Thyroid gland (tissue), 4 donors: ENCODE measurements around the gene BCKDK. TPM values are rescaled to one million over a fixed set of nuclear protein-coding genes. Genes with fewer than 3 reads are reported as not detected.

Experiments used
- DNase-seq, 2 donors: peaks; one replicate each; pipeline ENCODE4 v3.0.0-alpha.2; 2019
- H3K27ac ChIP-seq, 3 donors: fragments of 200-600 bp; sonication (generic); 1 replicate in 2 of 3; 2 replicates in 1 of 3; pipeline ENCODE4 v1.5.1; 2016 to 2019; ENCODE audit warnings: mild to moderate bottlenecking in 1 of 3, moderate library complexity in 1 of 3
- H3K27me3 ChIP-seq: fragments of 200-600 bp; sonication (generic); one replicate; pipeline ENCODE4 v1.5.1; 2019
- H3K36me3 ChIP-seq, 2 donors: fragments of 200-600 bp; sonication (generic); one replicate each; pipeline ENCODE4 v1.5.1; 2016 to 2019
- H3K4me1 ChIP-seq, 2 donors: fragments of 200-600 bp; sonication (generic); one replicate each; pipeline ENCODE4 v1.5.1; 2017 to 2019
- H3K4me3 ChIP-seq, 3 donors: fragments of 200-600 bp; sonication (generic); replicated peaks in 1 of 3; 1 replicate in 2 of 3; 2 replicates in 1 of 3; pipeline ENCODE4 v1.5.1; 2016; ENCODE audit warnings: mild to moderate bottlenecking in 1 of 3
- H3K9me3 ChIP-seq: fragments of 200-600 bp; sonication (generic); one replicate; pipeline ENCODE4 v1.5.1; 2017
- CTCF ChIP-seq, 6 experiments: fragments of 200-600 bp in 3 of 6; fragments of 450-650 bp in 3 of 6; sonication (generic) in 3 of 6; IDR thresholded peaks; one replicate each; pipeline ENCODE4 v1.5.1; 2016 to 2019; ENCODE audit warnings: antibody characterized with exemption in 6 of 6, mild to moderate bottlenecking in 2 of 6, inconsistent platforms in 1 of 6, moderate library complexity in 1 of 6
- POLR2A ChIP-seq, 2 donors: fragments of 450-650 bp; IDR thresholded peaks; one replicate each; pipeline ENCODE4 v1.6.1; 2017; ENCODE audit warnings: antibody characterized with exemption in 2 of 2, mild to moderate bottlenecking in 2 of 2, moderate library complexity in 1 of 2
- WGBS, 2 donors: methylation state at CpG; one replicate each; pipeline ENCODE4 v1.1.5; 2017; 5-methylcytosine and 5-hydroxymethylcytosine counted together
- intact Hi-C: fragments of 100-400 bp; cut with DNase I; formaldehyde crosslinking; loops from one replicate; pipeline ENCODE4 v1.15.1; 2023
- total RNA-seq, 4 donors: library from RNA; depleted of rRNA; stranded (reverse); fragments of >200 nt; gene quantifications; one replicate each; pipeline ENCODE4 v1.2.3, GENCODE V29; 2016

BCKDK gene
- total RNA-seq, 4 donors from 2014 or later, result 30.1 to 52.0 (median 40.5) TPM

DNA sequence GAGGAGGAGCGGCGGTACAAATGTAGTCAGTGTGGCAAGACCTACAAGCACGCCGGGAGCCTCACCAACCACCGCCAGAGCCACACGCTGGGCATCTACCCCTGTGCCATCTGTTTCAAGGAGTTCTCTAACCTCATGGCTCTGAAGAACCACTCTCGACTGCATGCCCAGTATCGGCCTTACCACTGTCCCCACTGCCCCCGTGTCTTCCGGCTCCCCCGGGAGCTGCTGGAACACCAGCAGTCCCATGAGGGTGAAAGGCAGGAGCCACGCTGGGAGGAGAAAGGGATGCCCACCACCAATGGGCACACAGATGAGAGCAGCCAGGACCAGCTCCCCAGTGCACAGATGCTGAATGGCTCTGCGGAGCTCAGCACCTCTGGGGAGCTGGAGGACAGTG lies 31.2 kb upstream of the BCKDK start:
- TF ChIP-seq POLR2A (IDR thresholded peaks at IDR 0.05) (no peak), CTCF (IDR thresholded peaks at IDR 0.05) (no peak)
- intact Hi-C loops, result no loop called here

GRCh38 chr16:31077592-31078396 lies 30.4 kb upstream of the BCKDK start:
- TF ChIP-seq CTCF (IDR thresholded peaks at IDR 0.05) (no peak), POLR2A (IDR thresholded peaks at IDR 0.05) (no peak)
- WGBS, 2 donors, result 95 to 98% methylated on average over 29 of the region's 30 CpGs
- Histone ChIP-seq H3K4me3 (no peak overlapping the region), H3K4me1 (peaks cover 10 to 12% of the 10 kb centered on the region in 2 donors), H3K27ac (no peak overlapping the region), H3K9me3 (no peaks in the 10 kb centered on the region), H3K27me3 (no peaks in the 10 kb centered on the region), H3K36me3 (peaks cover 48 to 49% of the 10 kb centered on the region in 2 donors)
- intact Hi-C loops, result no loop called here
- no peak for DNase-seq

More for the DNA sequence above, 31.2 kb upstream of the BCKDK start:
- peaks cover 18 to 20% of the 10 kb centered on the region in 2 donors for H3K4me1 ChIP-seq
- H3K4me3 ChIP-seq, result no peak overlapping the region
- 97 to 100% methylated on average over 5 to 6 of the region's 13 CpGs for WGBS, 2 donors
- no peak for DNase-seq
- H3K27ac ChIP-seq, result no peak overlapping the region
- H3K36me3 ChIP-seq, result peaks cover 45 to 49% of the 10 kb centered on the region in 2 donors
- no peaks in the 10 kb centered on the region for H3K9me3 ChIP-seq
- no peaks in the 10 kb centered on the region for H3K27me3 ChIP-seq

DNA sequence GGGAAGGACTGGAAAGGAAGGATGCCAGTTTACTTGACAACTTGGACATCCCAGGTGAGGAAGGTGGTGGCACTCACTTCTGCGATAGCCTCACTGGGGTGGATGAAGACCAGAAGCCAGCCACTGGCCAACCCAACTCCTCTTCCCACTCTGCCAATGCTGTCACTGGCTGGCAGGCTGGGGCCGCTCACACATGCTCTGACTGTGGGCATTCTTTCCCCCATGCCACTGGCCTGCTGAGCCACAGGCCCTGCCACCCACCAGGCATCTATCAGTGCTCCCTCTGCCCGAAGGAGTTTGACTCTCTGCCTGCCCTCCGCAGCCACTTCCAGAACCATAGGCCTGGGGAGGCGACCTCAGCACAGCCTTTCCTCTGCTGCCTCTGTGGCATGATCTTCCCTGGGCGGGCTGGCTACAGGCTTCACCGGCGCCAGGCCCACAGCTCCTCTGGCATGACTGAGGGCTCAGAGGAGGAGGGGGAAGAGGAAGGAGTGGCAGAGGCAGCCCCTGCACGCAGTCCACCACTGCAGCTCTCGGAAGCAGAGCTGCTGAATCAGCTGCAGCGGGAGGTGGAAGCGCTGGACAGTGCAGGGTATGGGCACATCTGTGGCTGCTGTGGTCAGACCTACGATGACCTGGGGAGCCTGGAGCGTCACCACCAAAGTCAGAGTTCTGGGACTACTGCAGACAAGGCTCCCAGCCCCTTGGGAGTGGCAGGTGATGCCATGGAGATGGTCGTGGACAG lies 29.4 kb upstream of the BCKDK start:
- H3K27ac ChIP-seq, result no peak overlapping the region
- peaks cover 48 to 49% of the 10 kb centered on the region in 2 donors for H3K36me3 ChIP-seq
- DNase-seq, result no peak
- H3K27me3 ChIP-seq, result no peaks in the 10 kb centered on the region
- TF ChIP-seq CTCF (IDR thresholded peaks at IDR 0.05) (no peak), POLR2A (IDR thresholded peaks at IDR 0.05) (no peak)
- intact Hi-C loops, result no loop called here
- 93 to 100% methylated on average over 7 to 15 of the region's 15 CpGs for WGBS, 2 donors
- peaks cover 10 to 11% of the 10 kb centered on the region in 2 donors for H3K4me1 ChIP-seq
- H3K9me3 ChIP-seq, result no peaks in the 10 kb centered on the region
- no peak overlapping the region for H3K4me3 ChIP-seq

- DNase-seq, result no peak
- peaks cover 48 to 49% of the 10 kb centered on the region in 2 donors for H3K36me3 ChIP-seq
- H3K4me1 ChIP-seq, result peaks cover 10 to 11% of the 10 kb centered on the region in 2 donors
- H3K27ac ChIP-seq, result no peak overlapping the region
- no peak overlapping the region for H3K4me3 ChIP-seq
- WGBS, 2 donors, result 82 to 89% methylated on average over 7 to 13 of the region's 13 CpGs
- no peak for TF ChIP-seq CTCF (IDR thresholded peaks at IDR 0.05)
- no peak for TF ChIP-seq POLR2A (IDR thresholded peaks at IDR 0.05)
- H3K9me3 ChIP-seq, result no peaks in the 10 kb centered on the region
- H3K27me3 ChIP-seq, result no peaks in the 10 kb centered on the region
- intact Hi-C loops, result no loop called here
Measured at GRCh38 chr16:31079342-31079944, 28.7 kb upstream of the BCKDK start.
